Stomach smooth muscle (tissue), 2 donors: ENCODE results near the gene SRP9.
"Not testable (repeated sequence)": the region's sequence is repeated elsewhere in the genome, so short reads cannot be mapped to it uniquely, and the experiment has no call there.

Experiments used
- H3K27ac ChIP-seq: one replicate; pipeline ENCODE4 v1.7.0; 2013; ENCODE audit warnings: mild to moderate bottlenecking, low read length, inconsistent platforms
- H3K27me3 ChIP-seq, 2 donors: one replicate each; pipeline ENCODE4 v1.7.0; 2013; ENCODE audit warnings: low read length in 2 of 2; ENCODE audit not compliant: insufficient read depth in 2 of 2, control insufficient read depth in 1 of 2
- H3K36me3 ChIP-seq, 2 donors: one replicate each; pipeline ENCODE4 v1.7.0; 2013; ENCODE audit warnings: low read length in 2 of 2; ENCODE audit not compliant: control insufficient read depth in 2 of 2, insufficient read depth in 2 of 2
- H3K4me1 ChIP-seq: one replicate; pipeline ENCODE4 v1.7.0; 2013; ENCODE audit warnings: low read length; ENCODE audit not compliant: control insufficient read depth, insufficient read depth
- H3K4me3 ChIP-seq, 2 donors: one replicate each; pipeline ENCODE4 v1.7.0; 2013; ENCODE audit warnings: low read length in 2 of 2
- H3K9ac ChIP-seq, 2 donors: one replicate each; pipeline ENCODE4 v1.7.0; 2013; ENCODE audit warnings: low read length in 2 of 2, mild to moderate bottlenecking in 1 of 2
- H3K9me3 ChIP-seq, 2 donors: one replicate each; pipeline ENCODE4 v1.7.0; 2013; ENCODE audit warnings: low read length in 2 of 2; ENCODE audit not compliant: control insufficient read depth in 2 of 2
- donor health status: healthy.
- donor health status: Pancreatic carcinoma.

SRP9 gene

DNA sequence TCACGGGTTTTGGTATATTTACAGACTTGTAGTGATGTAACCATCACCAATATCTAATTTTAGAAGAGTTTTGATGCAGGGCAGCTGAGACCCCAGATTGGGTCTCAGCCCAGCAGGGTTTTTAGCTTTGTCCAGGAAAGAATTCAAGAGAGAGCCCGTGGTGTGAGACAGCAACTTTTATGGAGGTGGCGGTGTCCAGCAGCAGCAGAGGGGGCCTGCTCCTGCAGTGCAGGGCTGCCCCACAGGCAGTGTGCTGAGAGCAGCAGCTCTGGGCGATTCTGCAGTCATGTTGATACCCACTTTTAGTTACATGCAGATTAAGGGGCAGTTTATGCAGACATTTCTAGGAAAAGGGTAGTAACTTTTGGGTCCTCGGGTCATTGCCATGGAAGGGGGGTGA, 30.5 kb downstream of the SRP9 start:
- Histone ChIP-seq H3K4me3 (no peak overlapping the region), H3K9me3 (no peaks in the 10 kb centered on the region), H3K4me1 (peaks cover 25% of the 10 kb centered on the region), H3K27me3 (no peaks in the 10 kb centered on the region), H3K36me3 (no peaks in the 10 kb centered on the region), H3K27ac (no peak overlapping the region), H3K9ac (no peak overlapping the region)

DNA sequence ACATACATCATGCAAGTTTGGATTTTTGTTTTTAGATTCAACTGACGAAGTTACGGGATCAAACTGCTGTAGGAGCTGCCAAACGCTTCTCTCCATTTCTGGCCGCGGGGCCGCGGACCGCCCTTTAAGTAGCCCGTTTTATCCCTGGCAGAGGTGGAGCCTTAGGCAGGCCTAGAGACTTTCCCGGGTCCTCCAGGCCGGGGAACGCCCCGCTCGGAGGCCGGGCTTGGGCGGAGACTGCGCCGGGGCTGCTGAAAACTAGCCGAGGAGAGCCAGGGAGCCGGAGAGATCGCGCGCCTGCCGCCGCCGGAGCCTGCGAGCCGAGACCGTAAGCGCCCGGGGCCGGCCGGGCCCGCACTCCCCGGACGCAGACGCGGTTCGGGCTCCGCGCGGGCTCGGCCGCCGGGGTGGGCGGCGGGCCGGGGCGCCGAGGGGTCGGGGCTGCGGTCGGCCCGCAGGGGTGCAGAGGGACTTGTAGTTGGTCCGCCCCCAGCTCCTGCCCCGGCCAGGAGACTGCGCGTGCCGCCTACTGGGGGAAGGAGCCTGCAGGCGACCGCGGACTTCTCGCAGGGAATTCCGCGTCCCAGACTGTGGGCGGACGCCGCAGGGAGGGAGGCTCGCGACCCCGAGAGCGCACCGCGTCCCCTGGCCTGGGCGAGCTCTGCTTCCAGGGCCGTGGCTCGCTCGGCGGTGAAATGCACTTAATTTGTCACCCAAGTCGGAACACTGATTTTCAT, 32.4 kb downstream of the SRP9 start, which contains the start of gene EPHX1:
TSS of gene EPHX1 (plus strand) at position 283 of the 737 bp plus-strand sequence. CDS start 18,606 bp downstream, outside the sequence.
- Histone ChIP-seq H3K4me3 (peak within 1 kb of the TSS; percentile 64 to 83), H3K27ac (peak within 1 kb of the TSS; percentile 74), H3K27me3 (no peaks in the 10 kb centered on the region), H3K4me1 (peaks cover 44% of the 10 kb centered on the region), H3K36me3 (no peaks in the 10 kb centered on the region), H3K9ac (peak within 1 kb of the TSS; percentile 23 to 72), H3K9me3 (no peaks in the 10 kb centered on the region)

DNA sequence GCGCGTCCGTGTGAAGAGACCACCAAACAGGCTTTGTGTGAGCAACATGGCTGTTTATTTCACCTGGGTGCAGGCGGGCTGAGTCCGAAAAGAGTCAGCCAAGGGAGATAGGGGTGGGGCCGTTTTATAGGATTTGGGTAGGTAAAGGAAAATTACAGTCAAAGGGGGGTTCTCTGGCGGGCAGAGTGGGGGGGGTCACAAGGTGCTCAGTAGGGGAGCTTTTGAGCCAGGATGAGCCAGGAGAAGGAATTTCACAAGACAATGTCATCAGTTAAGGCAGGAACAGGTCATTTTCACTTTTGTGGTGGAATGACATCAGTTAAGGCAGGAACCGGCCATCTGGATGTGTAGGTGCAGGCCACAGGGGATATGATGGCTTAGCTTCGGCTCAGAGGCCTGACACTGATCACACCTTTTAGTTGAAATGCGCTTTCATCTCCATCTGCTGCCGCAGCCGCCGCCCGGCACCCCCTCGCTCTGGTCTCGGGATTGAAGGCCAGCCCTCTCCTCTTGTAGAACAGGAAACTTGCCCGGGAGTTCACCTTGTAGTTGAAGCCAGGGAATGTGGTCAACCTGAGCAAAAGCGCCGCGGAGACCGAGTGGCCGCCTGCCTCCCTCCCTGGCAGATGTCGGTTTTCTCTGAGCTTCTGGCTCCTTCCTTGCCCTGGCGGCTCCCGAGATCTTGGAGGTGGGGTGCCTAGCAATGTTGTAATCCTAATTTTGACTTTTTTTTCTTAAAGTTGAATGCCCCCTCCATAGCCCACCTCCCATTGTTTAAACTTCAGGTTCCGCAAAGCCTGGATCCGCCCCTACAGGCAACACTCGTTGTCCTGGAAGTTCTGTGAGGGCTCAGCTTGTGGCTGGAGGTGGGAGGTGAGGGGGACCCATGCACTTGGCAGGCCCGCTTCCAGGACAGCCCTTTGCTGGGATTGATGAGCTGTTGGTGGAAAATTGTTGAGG, 33.2 kb downstream of the SRP9 start:
- not testable (repeated sequence) for H3K36me3 ChIP-seq, H3K27me3 ChIP-seq, H3K9me3 ChIP-seq
- Histone ChIP-seq H3K9ac (peak overlapping the region; percentile 14 to 72), H3K4me1 (peaks cover 51% of the 10 kb centered on the region), H3K4me3 (peak overlapping the region; percentile 64 to 83), H3K27ac (peak overlapping the region; percentile 74)

GRCh38 chr1:225811622-225812487, 34.2 kb downstream of the SRP9 start:
- H3K4me3 ChIP-seq = peak overlapping the region in 1 of 2 donors; percentile 83
- H3K27ac ChIP-seq = peak overlapping the region; percentile 74
- peak overlapping the region; percentile 14 to 21 for H3K9ac ChIP-seq
- H3K27me3 ChIP-seq = no peaks in the 10 kb centered on the region
- H3K9me3 ChIP-seq = no peaks in the 10 kb centered on the region
- no peaks in the 10 kb centered on the region for H3K36me3 ChIP-seq
- H3K4me1 ChIP-seq = peaks cover 61% of the 10 kb centered on the region

GRCh38 chr1:225812488-225813213, 35.0 kb downstream of the SRP9 start:
- peaks cover 69% of the 10 kb centered on the region for H3K4me1 ChIP-seq

DNA sequence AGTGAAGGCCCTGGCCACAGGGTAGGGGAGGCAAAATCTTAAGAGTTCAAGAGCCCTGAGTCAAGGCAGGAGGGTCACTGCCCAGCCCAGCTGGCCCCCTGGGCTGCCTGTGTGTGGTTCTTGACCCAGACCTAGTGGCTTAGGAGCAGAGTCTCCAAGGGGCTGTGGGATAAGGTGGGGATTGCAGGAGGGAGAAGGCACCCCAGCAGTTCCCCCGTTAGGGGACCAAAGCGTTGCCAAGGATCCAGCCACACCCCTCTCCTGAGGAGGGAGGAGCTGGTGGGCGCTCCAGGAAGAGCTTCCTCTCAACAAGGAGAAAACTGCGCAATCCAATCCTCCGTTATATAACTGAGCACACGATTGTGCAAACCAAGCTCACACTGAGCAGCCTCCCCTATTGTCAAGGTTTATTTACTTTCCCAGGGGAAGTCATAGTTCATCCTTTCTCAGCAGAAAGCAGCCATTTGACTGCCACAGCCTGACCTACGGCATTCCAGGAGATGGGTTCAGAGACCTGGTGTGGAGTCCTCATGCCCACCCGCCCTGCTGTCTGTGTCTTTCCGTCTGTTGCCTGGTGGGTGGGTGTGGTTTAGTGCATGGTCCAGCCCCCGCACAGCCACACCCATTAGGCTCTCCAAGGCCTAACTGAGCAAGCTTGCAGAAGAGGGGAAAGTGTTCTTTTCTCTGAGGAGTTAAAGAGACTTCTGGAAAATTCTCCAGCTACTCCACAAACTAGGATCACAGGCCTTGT, 35.8 kb downstream of the SRP9 start:
- Histone ChIP-seq H3K36me3 (no peaks in the 10 kb centered on the region), H3K9me3 (no peaks in the 10 kb centered on the region), H3K27ac (peak overlapping the region; percentile 74), H3K9ac (peak overlapping the region in 1 of 2 donors; percentile 47), H3K27me3 (no peaks in the 10 kb centered on the region), H3K4me1 (peaks cover 76% of the 10 kb centered on the region), H3K4me3 (peak overlapping the region in 1 of 2 donors; percentile 58)

More at GRCh38 chr1:225812488-225813213, 35.0 kb downstream of the SRP9 start:
- no peaks in the 10 kb centered on the region for H3K27me3 ChIP-seq
- peak overlapping the region in 1 of 2 donors; percentile 47 for H3K9ac ChIP-seq
- H3K9me3 ChIP-seq = no peaks in the 10 kb centered on the region
- peak overlapping the region; percentile 74 for H3K27ac ChIP-seq
- H3K4me3 ChIP-seq = peak overlapping the region in 1 of 2 donors; percentile 83
- no peaks in the 10 kb centered on the region for H3K36me3 ChIP-seq

- peak overlapping the region in 1 of 2 donors; percentile 40 for H3K4me3 ChIP-seq
- peak overlapping the region in 1 of 2 donors; percentile 14 for H3K9ac ChIP-seq
- no peaks in the 10 kb centered on the region for H3K36me3 ChIP-seq
Measured at GRCh38 chr1:225814381-225814780, 36.8 kb downstream of the SRP9 start.

DNA sequence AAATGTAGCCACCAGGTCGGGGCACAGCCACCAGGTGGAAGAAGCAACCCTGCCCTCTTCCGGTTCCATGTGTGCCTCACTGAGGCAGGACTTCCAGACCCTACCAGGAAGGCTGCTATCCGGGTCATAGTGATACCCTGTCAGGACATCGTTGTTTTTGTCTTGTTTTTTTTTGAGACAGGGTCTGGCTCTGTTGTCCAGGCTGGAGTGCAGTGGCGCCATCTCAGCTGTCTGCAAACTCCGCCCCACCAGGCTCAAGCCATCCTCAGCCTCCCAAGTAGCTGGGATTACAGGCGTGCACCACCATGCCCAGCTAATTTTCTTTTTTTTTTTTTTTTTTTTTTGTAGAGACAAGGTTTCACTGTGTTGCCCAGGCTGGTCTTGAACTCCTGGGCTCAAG, 37.5 kb downstream of the SRP9 start:
- Histone ChIP-seq H3K27ac (peak overlapping the region; percentile 74), H3K9ac (peak overlapping the region in 1 of 2 donors; percentile 14), H3K4me1 (peaks cover 80% of the 10 kb centered on the region)
- H3K36me3 ChIP-seq, H3K4me3 ChIP-seq, H3K27me3 ChIP-seq, H3K9me3 ChIP-seq: not testable (repeated sequence)

More at GRCh38 chr1:225814381-225814780, 36.8 kb downstream of the SRP9 start:
- Histone ChIP-seq H3K27ac (peak overlapping the region; percentile 74), H3K9me3 (no peaks in the 10 kb centered on the region), H3K27me3 (no peaks in the 10 kb centered on the region), H3K4me1 (peaks cover 79% of the 10 kb centered on the region)

- Histone ChIP-seq H3K9me3 (no peaks in the 10 kb centered on the region), H3K4me1 (peaks cover 82% of the 10 kb centered on the region), H3K27ac (peak overlapping the region; percentile 67), H3K9ac (no peak overlapping the region), H3K36me3 (no peaks in the 10 kb centered on the region), H3K4me3 (no peak overlapping the region), H3K27me3 (no peaks in the 10 kb centered on the region)
Measured at GRCh38 chr1:225815526-225816178, 38.0 kb downstream of the SRP9 start.
